Measurements from ENCODE around the gene EFNA1. TPM values are rescaled to one million over a fixed set of nuclear protein-coding genes. Genes with fewer than 3 reads are reported as not detected.

EFNA1 gene
- total and polyA plus RNA-seq, 7 donors = 5.5 to 42.6 (median 15.0) TPM

- intact Hi-C loops (cut with DNase I) = no loop called here
- H3K4me1 ChIP-seq = peaks cover 28% of the 10 kb centered on the region
- H3K27ac ChIP-seq = peak within 1 kb of the TSS; percentile 97
- H3K27me3 ChIP-seq (ENCODE audit: insufficient read depth in 3 of 3, low read length in 2 of 3) = no peaks in the 10 kb centered on the region
- peak; percentile 95 to 97 for DNase-seq
- WGBS, 3 donors = 0 to 1% (median 0%) methylated on average over 47 to 52 of the region's 52 CpGs
- TF ChIP-seq CTCF (IDR thresholded peaks at IDR 0.05) = peak; percentile 22
- no peaks in the 10 kb centered on the region for H3K9me3 ChIP-seq
- H3K36me3 ChIP-seq (ENCODE audit: insufficient read depth in 1 of 2, low read depth in 1 of 2) = peaks cover 0 to 47% of the 10 kb centered on the region in 2 donors
- peak within 1 kb of the TSS; percentile 75 for H3K4me3 ChIP-seq
- peak; percentile 84 to 94 (median 87) for ATAC-seq
Measured at GRCh38 chr1:155135415-155136028, 7.8 kb downstream of the EFNA1 start, which contains the start of gene SLC50A1. TSS of gene SLC50A1 (plus strand) at chr1:155135852. CDS start at chr1:155135912, 60 bp downstream.

GRCh38 chr1:155136748-155137147 lies 9.1 kb downstream of the EFNA1 start:
- TF ChIP-seq CTCF (IDR thresholded peaks at IDR 0.05) = no peak
- no peaks in the 10 kb centered on the region for H3K27me3 ChIP-seq (ENCODE audit: insufficient read depth in 3 of 3, low read length in 2 of 3)
- DNase-seq (no peak), ATAC-seq (no peak)
- H3K27ac ChIP-seq = peak overlapping the region; percentile 97
- WGBS, 3 donors = 31 to 40% (median 38%) methylated on average over 6 of the region's 6 CpGs
- intact Hi-C loops (cut with DNase I) = no loop called here
- no peaks in the 10 kb centered on the region for H3K9me3 ChIP-seq
- H3K4me1 ChIP-seq = peaks cover 23% of the 10 kb centered on the region
- peaks cover 0 to 39% of the 10 kb centered on the region in 2 donors for H3K36me3 ChIP-seq (ENCODE audit: insufficient read depth in 1 of 2, low read depth in 1 of 2)
- H3K4me3 ChIP-seq = peak overlapping the region; percentile 75

- TF ChIP-seq CTCF (IDR thresholded peaks at IDR 0.05) = no peak
- H3K36me3 ChIP-seq (ENCODE audit: insufficient read depth in 1 of 2, low read depth in 1 of 2) = peaks cover 0 to 33% of the 10 kb centered on the region in 2 donors
- no peaks in the 10 kb centered on the region for H3K9me3 ChIP-seq
- intact Hi-C loops (cut with DNase I) = no loop called here
- H3K4me3 ChIP-seq = peak overlapping the region; percentile 75
- DNase-seq (no peak), ATAC-seq (no peak)
- H3K27ac ChIP-seq = peak overlapping the region; percentile 97
- H3K27me3 ChIP-seq (ENCODE audit: insufficient read depth in 3 of 3, low read length in 2 of 3) = no peaks in the 10 kb centered on the region
- H3K4me1 ChIP-seq = peaks cover 23% of the 10 kb centered on the region
- 81 to 89% (median 88%) methylated on average over 6 of the region's 6 CpGs for WGBS, 3 donors
Measured at GRCh38 chr1:155137154-155137949, 9.7 kb downstream of the EFNA1 start.

GRCh38 chr1:155139895-155140629 lies 12.4 kb downstream of the EFNA1 start, which contains the start of gene DPM3:
TSS of gene DPM3 (minus strand) at chr1:155140531. CDS start at chr1:155140240, 291 bp downstream.
- ATAC-seq = peak; percentile 66 to 83 (median 73)
- Histone ChIP-seq H3K4me3 (peak within 1 kb of the TSS; percentile 95), H3K36me3 (ENCODE audit: insufficient read depth in 1 of 2, low read depth in 1 of 2) (peaks cover 0 to 11% of the 10 kb centered on the region in 2 donors), H3K4me1 (peaks cover 16% of the 10 kb centered on the region), H3K27me3 (ENCODE audit: insufficient read depth in 3 of 3, low read length in 2 of 3) (peaks cover 0 to 3% (median 0%) of the 10 kb centered on the region in 3 donors), H3K9me3 (no peaks in the 10 kb centered on the region), H3K27ac (peak within 1 kb of the TSS; percentile 89)
- no peak for TF ChIP-seq CTCF (IDR thresholded peaks at IDR 0.05)
- intact Hi-C loops (cut with DNase I) = no loop called here
- DNase-seq = peak; percentile 91 to 95
- WGBS, 3 donors = 1% methylated on average over 37 to 42 of the region's 42 CpGs

All from psoas muscle (tissue), 8 donors.